HTR-8/SVneo (cell line): ENCODE results near the gene ACTL8.

Source experiments
- DNase-seq: peaks from one replicate; pipeline ENCODE4 v3.0.0; 2011; ENCODE audit warnings: low spot score, mixed read lengths; ENCODE audit not compliant: insufficient read length
- FAIRE-seq: peaks from 2 replicates; lab custom pipeline; 2011; peaks lifted over from hg19 to GRCh38; lab: Jason Lieb, UNC

The ACTL8 gene

DNA sequence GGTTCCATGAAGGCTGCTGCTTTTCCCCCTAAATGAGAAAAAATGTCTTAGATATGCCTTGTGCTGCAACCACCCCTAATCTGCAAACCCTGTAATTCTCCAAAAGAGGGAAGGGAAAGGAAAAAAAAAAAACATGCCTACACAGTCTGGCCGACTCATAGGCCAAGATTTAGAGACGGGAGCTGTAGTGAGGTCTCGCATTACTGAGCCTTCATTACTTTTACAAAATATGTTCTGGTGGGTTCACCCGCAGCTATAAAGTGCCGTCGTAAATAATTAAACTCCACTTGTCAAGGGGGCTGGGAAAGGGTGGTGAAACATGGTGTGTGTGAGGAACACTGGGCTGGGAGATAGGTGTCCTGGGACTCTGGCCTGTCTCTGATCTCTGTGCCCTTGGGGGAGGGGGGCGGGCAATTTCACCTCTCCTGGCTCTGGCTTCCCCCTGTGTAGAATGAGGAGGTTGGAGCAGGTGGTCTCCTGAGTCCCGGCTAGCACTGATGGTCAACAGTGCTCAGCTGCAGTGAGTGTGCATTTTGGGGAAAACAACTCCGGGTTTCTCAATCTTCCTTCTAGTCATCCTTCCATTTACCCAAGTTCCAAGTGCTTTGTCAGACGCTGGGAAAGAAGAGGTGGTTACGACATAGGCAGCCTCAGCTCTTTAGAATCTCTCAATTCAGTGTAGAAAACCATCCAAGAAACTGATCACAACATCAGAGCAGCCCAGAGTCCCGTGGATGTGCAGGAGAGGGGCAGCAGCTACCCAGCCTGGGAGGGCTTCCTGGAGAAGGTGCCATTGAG is 82.3 kb downstream of the ACTL8 start:
- DNase-seq (no peak), FAIRE-seq (no peak)

DNA sequence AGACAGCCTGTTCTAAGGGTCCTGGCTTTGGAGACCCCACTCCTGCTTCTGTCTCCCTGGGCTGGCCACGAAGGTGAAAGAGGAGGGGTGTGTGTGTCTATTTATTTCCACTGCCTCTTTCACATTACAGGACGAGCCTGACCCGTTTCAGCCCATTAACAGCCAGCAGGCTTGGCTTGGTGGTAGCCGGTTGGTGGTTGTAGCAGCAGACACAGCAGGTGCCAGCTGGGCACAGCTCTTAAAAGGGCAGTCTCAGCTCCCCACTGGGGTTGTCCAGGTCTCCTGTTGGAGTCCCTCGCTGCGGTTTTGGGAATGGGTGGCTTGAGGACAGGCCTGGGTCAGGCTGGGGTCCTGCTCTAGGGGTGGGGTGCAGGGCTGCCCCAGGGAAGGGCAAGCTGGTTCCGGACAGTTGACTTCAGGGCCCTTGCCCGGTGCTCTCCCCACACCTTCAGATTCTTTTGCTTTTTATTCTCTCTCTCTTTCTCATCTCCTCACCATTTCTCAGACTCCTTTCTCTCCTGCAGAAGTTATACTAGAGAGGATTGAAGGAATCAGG is 84.6 kb downstream of the ACTL8 start:
- no peak for DNase-seq
- no peak for FAIRE-seq

DNA sequence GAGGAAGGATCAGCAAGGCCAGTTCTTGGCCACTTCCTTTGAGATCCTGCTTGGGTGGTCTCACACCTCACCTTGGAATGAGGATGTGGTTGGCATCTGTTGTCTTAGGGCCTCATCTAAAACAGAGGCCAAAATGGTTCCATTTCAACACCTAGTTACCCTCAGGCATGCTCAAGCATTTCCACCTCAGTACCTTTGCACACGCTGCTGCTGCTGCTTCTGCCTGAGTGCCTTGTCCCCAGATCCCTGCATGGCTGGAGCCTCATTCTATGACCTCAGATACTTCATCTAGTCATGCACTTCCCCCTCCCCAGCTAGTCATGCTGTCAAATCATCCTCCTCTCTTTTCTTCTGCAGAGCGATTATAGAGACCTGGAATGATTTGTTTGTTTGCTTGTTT is 86.8 kb downstream of the ACTL8 start:
- FAIRE-seq, result no peak
- no peak for DNase-seq

DNA sequence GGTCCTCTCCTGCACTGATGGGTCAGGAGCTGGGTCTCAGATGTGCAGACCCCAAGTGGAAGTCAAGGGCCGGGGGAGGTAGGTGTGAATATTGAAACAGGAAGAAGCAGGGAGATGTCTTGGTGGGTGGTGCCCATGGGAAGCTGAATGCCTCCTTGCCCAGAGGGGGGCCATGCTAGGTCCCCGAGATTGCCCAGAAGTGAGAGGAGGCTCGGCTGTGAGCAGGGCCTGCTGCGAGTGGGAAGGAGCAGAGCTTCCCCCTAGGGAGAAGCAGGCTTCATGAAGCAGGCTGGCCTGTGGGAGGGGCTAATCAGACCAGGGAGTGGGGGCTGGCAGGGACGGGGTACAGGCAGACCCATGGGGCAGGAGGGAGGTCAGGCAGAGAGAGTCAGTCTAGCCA is 87.6 kb downstream of the ACTL8 start:
- FAIRE-seq (no peak), DNase-seq (no peak)

DNA sequence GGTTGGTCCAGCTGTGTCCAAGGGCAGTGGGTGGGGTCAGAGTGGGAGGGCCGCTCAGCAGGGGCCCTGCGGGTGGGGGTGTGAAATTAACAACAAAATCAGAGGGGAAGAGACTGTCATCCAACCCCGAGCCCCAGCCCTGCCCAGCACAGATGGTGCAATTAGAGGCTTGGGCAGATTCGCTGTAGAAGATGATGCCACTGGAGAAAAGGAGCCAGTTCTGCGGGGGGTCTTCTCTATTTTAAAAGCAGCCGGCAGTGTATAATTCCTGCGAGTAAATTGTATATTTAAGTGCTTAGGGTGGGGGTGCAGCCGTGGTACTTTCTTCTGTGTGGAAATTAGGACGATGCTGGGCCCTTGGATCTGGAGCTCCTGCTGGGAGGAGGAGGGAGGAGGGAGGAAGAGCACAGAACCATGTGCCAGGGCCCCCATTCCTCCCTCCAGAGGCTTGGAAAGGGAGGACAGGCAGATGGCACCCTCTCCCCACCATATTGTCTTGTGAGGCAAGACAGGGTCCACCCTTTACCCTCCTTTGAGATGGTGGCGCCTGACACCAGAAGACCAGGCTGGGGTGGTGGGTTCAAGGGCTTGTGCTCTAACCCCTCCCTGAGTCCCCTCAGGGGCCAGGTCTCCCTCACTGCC is 89.2 kb downstream of the ACTL8 start:
- no peak for DNase-seq
- no peak for FAIRE-seq

DNA sequence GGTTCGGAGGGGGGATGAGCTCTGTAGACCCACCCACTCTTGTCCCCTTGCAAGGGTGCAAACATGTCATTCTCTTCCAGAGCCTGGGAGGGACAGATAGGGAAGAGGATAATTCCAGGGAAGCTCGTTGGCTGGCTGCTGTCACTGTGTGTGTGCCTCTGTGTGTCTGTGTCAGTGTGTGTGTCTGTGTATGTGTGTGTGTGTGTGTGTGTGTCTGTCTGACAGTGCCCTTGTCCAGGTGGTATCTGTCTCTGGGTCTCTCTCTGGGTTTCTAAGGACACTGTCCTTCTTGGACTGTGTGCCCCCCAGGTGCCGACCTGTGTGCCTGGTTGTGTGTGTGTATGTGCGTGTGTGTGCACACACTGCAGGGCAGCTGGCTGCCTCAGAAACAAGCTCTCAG is 90.5 kb downstream of the ACTL8 start:
- no peak for DNase-seq
- no peak for FAIRE-seq

DNA sequence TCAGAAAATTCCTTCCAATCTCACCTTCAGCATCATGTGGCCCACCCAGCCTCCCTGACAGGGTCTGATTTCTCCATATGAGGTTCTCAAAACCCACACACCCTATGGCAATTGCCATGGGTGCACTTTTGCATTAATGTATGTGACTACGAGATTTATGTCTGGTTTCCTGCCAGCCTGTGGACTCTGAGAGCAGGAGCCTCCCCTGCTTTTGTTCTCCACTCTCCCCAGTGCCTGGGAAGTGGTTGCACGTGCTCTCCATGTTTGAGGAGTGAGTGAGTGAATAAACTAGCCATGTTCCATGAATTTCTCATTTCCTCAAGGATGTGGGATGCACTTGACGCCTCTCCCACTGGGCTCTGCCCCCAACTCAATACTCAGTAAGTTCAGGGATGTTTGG is 91.2 kb downstream of the ACTL8 start:
- FAIRE-seq (no peak), DNase-seq (no peak)

DNA sequence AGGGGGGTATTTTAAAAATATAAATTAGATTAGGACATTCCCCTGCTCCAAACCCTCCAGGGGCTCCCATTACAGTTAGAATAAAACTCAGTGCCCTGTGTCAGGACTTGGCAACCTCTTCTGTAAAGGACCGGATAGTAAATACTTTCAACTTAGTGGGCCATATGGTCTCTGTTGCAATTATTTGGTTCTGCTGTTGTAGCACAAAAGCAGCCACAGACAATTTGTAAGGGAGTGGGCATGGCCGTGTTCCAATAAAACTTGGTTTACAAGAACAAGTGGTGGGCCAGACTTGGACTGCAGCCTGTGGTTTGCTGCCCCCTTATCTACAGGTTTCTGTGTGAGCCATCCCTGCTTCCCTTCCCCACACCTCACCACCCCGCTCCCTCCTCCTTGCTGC is 92.0 kb downstream of the ACTL8 start:
- no peak for FAIRE-seq
- DNase-seq, result no peak

DNA sequence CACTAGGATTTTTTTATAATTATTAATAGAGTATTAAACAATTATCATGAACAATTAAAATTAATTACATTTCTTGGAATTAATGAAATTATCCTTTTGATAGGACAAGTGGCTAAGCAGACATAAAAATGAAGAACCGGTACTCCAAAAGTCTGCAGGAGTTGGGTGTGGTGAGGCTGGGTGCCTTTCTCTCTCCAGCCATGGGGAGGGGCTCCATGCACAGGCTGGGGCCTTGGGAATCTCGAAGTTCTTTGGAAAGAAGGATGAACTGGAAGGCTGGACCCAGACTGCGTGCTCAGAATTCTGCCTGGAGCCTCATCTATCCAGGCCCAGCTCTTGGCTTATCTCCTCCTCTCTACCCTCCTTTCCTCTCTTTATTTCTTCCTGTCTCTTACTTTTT is 94.1 kb downstream of the ACTL8 start:
- FAIRE-seq (no peak), DNase-seq (no peak)

DNA sequence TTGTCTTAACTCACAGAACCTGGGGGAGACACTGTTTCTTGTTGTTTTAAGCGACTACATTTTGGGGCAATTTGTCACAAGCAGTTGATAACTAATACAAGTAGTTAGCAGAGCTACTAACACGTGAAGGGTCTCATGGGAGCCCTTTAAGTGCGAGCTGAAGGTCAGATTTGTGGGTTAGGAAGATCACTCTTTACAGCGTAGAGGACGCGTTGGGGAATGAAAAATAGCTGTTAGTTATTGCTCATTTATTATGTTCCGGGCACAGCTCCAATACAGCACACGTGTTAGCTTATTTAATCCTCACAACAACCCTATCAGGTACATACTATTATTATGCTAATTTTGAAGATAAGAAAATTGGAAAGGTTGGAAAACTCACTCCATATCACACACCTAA is 95.9 kb downstream of the ACTL8 start:
- DNase-seq (no peak), FAIRE-seq (no peak)

DNA sequence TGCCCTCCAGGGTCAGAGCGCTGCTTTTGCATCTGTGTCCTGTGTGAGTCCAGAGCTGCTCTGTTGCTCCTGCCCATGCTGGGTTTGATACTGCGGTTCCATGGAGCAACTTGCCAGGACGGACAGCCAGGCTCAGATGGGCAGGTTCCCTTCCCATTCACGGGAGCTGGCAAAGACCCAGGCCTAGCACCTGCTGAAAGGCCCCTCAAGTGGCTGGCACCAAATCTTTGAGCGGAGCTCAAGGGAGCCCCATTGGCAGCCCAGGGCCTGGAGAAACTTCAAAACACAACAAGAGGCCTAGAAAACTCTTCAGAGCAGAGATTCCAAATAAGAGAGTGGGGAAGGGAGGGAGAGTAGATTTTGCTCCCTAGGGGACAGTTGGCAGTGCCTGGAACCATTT is 97.2 kb downstream of the ACTL8 start:
- DNase-seq (no peak), FAIRE-seq (no peak)

DNA sequence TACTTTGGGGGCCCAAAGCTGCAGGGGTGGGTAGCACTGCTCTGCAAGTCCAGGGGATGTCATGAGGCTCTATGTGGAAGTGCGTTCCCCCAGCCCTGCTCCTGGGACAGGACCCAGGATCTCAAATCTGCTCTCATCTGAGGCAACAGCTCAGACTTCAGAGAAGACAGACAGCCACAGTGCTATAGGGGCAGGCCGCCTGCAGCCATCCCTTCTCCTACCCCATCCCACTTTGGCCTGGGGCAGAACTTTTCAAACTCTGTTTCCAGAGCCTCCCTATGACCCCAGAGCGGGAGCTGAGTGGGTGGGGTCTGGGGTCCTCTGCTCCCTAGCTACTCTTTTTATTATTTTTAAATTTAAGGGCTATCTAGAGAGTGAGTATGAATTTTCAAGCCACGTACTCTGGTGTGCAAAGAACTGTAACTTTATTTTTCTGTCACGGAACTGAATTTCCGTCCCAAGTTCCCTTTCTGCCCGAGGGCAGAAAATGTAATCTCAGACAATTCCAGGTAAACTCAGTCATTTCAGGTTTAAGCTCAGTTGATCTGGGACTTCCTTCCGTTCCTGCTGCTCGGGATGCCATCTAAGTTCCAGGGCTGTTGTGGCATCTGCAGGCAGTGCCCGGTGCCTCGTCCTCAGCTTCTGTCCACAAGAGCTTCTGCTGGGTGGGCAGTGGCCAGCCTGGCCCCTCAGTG is 98.3 kb downstream of the ACTL8 start:
- DNase-seq, result no peak
- no peak for FAIRE-seq

DNA sequence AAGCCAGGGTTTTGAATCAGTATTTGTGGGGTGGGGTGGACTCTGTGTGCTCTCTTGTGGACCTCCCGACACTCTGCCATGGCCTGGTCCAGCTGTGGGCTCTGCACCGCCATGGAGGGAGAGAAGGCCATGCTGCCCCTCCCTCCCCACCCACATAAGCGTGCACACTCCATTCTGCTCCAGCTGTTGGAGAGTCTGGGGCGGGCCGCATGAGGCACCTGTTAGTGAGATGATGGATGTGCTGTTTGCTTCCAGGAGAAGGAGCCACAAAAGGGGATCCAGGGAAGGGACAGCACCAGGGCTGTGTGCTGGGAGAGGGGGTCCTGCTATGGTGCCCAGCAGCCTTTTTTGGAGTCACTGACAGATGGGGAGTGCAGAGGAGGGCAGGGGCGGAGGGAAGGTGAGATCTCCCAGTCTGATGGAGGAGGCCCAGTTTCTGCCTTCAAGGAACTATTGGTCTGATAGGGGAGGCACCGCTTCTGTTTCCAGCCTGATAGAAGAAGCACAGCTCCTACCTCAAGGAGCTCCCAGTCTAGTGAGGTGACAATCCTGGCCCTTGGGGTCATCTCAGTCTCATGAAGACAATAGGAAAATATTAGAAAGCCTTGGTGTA is 101.5 kb downstream of the ACTL8 start:
- DNase-seq, result no peak
- no peak for FAIRE-seq

DNA sequence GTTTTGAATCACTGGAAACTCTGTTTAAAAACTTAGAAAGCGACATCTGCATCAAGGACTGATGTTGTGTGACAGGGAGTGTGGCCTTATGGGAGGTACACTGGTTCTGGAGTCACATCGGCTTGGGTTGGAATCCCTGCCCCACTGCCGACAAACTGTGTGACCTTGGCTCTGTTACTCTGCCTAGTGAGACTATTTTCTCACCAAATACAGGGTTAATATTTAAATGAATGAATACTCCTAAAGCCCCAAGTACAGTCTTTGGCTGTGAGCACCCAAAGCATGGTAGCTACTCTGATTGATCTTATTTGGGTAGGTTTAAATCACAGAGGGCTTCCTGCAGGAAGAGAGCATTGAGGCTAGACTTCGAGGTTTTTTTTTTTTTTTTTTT is 102.0 kb downstream of the ACTL8 start:
- DNase-seq (no peak), FAIRE-seq (no peak)

DNA sequence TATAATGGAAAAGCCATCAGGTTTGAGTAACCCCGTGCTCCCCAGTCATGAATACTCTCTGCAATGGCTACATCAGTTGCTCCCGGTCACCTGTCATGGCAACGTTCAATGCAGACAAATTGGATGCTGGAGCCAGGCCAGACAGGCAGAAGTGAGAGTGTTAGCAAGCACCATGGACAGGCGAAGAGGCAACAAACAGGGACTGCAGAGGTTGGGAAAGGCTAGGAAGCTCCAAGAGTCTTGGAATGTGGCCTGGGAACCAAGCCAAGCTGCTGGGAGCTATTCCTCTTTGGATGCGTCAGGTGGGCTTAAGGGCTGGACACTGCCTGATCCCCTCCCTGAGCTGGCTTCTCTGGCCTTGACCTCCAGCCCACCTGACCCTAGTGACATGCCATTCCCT is 102.9 kb downstream of the ACTL8 start:
- DNase-seq (peak; percentile 52), FAIRE-seq (no peak)

DNA sequence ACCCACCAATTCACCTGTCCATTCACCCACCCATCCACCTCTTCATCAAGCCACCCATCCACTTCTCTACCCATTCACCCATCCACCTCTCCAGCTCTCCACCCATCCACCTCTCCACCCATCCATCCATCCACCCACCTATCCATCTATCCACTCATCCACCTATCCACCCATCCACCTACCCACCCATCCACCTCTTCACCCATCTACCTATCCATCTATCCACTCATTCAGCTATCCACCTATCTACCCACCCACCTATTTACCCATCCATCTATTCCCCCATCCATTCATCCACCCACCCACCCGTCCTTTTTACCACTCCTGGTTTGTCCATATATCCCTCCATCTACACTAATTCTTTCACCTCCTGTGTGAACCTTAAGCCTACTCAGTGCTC is 105.7 kb downstream of the ACTL8 start:
- FAIRE-seq (no peak), DNase-seq (no peak)

DNA sequence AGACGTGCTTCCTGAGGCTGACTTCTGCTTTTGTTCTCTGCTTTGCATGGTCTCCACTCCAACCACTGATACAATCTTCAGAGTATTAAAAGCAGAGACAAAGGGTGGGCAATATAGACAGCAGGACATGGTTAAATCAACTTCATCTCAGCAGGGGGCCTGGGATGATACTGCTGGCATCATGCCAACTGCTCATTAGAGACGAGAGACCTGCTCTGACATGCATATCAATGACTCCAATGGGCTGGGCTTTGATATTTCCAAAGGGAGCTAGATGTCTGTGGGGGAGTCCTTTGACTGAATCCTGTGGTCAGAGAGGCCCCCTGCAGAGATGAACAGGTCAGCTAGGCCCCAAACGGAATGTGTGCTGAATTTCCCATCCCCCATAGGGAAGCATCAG is 106.6 kb downstream of the ACTL8 start:
- FAIRE-seq, result no peak
- DNase-seq, result no peak

DNA sequence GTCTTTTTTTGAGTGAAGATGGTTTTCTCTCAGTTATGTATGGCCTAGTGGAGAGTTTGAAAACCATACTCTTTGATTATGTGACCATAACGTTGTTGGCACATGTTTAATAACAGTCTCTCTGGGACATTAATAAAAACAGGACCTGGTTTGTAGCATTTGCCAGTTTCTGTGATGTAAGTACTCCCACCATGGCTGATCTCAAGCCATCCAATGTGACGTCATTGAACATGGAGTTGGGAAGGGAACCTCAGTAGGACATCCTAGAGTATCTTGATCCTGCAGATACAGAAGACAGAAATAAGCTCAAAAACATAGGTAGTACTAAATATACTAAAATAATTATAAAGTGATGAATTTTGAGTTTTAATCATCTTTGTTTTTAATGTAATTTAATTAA is 107.0 kb downstream of the ACTL8 start:
- no peak for DNase-seq

DNA sequence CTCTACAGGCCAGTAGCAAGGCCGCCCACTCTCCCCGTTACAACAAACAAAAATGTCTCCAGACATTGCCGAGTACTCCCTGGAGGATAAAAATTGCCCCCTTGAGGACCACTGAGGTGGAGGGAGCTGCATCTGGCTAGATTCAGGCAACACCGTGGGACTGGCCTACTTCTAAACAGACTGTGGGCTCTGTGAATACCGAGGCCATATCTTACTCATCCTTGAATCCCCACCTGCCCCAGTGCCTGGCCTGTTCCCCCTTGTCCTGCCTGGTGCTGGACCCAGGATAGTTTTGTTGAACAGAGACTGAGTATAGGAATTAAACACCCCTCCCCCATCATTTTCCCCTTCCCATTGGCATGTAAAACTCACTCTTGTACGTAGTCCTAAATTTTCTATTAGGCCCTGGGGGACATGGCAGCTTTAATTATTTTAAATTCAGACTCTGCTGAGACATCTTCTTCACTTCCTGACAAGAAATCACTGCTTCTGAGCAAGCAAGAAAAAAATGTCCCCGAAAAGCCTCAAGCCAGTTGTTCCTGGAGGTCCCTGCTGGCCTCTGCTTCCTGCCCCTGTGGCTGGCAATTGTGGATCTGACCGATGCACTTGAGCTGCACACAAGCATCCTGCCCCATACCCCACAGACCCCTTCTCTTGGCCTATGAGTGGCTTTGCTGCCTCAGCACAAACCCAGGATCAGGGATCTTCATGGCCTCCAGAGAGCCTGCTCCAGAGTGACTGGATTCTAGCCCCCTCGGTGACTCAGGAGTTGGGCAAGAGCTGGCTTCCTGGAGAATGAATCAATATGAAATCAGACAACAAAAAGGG is 111.0 kb downstream of the ACTL8 start:
- FAIRE-seq (peak; percentile 38), DNase-seq (peak; percentile 55)

More for the DNA sequence above, 107.0 kb downstream of the ACTL8 start:
- FAIRE-seq, result no peak

DNA sequence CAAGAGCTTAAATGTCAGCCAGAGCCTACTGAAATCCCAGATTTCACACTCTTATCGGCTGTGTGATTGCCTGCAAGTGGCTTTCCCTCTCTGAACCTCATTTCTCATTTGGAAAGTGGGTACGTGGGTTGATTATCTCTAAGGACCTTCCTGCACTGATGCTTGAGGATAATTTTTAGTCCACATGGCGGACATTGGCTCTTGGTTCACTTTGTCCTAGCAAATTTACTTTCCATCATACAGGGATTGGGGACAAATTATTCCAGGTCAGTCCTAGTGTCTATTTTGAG is 111.6 kb downstream of the ACTL8 start:
- FAIRE-seq, result no peak
- no peak for DNase-seq
